ENCODE results near the gene LLCFC1.

Gene LLCFC1

DNA sequence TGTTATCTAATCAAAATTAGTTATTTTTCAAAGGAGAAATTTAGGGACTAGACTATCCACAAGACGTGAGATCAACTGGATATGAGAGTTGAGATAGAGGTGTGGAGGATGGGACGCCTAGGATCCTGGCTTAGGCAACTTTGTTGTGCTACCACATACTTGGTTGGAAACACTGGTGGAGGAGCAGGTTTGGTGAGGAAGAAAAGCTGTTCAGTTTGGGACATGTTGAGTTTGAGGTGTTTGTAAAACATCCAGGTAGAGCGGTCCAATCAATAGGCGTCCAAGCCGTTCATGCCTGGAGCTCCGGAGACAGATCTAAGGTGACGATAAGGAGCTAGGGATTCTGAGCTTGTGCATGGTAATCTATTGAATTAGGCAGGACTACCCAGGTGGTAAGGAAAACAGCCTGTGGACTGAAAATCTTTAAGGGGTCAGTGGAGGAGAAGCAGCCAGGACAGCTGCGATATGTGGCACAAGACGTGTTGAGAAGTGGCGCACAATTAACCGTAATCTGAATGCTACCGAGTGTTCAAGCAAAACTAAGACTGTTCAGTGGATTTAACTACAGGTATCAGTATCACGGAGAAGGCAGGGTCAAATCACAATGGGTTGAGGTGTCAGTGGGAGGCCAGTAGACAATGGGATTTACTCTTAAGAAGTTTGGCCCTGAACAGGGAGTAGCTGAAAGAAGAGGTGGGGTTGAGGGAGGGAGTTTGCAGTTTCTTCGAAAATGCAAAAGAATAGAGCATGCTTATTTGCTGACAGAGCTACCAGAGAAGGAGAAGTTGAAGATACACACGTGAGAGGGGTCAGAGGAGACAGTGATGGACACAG, 37.6 kb upstream of the LLCFC1 start:
- no peaks in the 10 kb centered on the region for H3K79me2 ChIP-seq (ENCODE audit: low read length)
- TF ChIP-seq, protein P1, sequence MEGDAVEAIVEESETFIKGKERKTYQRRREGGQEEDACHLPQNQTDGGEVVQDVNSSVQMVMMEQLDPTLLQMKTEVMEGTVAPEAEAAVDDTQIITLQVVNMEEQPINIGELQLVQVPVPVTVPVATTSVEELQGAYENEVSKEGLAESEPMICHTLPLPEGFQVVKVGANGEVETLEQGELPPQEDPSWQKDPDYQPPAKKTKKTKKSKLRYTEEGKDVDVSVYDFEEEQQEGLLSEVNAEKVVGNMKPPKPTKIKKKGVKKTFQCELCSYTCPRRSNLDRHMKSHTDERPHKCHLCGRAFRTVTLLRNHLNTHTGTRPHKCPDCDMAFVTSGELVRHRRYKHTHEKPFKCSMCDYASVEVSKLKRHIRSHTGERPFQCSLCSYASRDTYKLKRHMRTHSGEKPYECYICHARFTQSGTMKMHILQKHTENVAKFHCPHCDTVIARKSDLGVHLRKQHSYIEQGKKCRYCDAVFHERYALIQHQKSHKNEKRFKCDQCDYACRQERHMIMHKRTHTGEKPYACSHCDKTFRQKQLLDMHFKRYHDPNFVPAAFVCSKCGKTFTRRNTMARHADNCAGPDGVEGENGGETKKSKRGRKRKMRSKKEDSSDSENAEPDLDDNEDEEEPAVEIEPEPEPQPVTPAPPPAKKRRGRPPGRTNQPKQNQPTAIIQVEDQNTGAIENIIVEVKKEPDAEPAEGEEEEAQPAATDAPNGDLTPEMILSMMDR (IDR thresholded peaks at IDR 0.05; ENCODE audit: low read length) = no peak
- TF ChIP-seq EZH2 (optimal IDR thresholded peaks at IDR 0.05; ENCODE audit: low read depth, low read length) (no peak), EZH2phosphoT487 (IDR thresholded peaks at IDR 0.05; ENCODE audit: low read length) (no peak)
- H4K20me1 ChIP-seq (ENCODE audit: insufficient read depth, low read length) = no peaks in the 10 kb centered on the region
- no peaks in the 10 kb centered on the region for H3K9me2 ChIP-seq (replicated peaks; ENCODE audit: insufficient read depth, low read length)
- no peak for DNase-seq
- no peaks in the 10 kb centered on the region for H3K9me3 ChIP-seq (replicated peaks; ENCODE audit: insufficient read depth, low read length)
- H3K4me1 ChIP-seq (ENCODE audit: low read length) = 0 out of 2 replicates have a peak, but pooled peaks cover under 1% of the 10 kb centered on the region
- no peaks in the 10 kb centered on the region for H3K36me3 ChIP-seq (replicated peaks; ENCODE audit: insufficient read depth, low read length)
- no peak overlapping the region for H3K4me3 ChIP-seq (ENCODE audit: low read length)
- H3K4me2 ChIP-seq (ENCODE audit: low read depth, low read length) = no peak overlapping the region
- H3F3A ChIP-seq (ENCODE audit: insufficient read depth, low read length) = no peaks in the 10 kb centered on the region
- H3K27me3 ChIP-seq (replicated peaks; ENCODE audit: insufficient read depth, low read length) = no peaks in the 10 kb centered on the region
- no peak overlapping the region for H2AFZ ChIP-seq (ENCODE audit: low read length)
- H3K9ac ChIP-seq (ENCODE audit: low read length) = no peak overlapping the region
- no peak overlapping the region for H3K27ac ChIP-seq (ENCODE audit: low read length)

- DNase-seq = no peak
- Histone ChIP-seq H3F3A (ENCODE audit: insufficient read depth, low read length) (no peaks in the 10 kb centered on the region), H3K4me1 (ENCODE audit: low read length) (0 out of 2 replicates have a peak, but pooled peaks cover 8% of the 10 kb centered on the region), H3K79me2 (ENCODE audit: low read length) (no peaks in the 10 kb centered on the region), H3K9ac (ENCODE audit: low read length) (no peak overlapping the region), H3K9me2 (replicated peaks; ENCODE audit: insufficient read depth, low read length) (no peaks in the 10 kb centered on the region), H3K27me3 (replicated peaks; ENCODE audit: insufficient read depth, low read length) (no peaks in the 10 kb centered on the region), H3K9me3 (replicated peaks; ENCODE audit: insufficient read depth, low read length) (no peaks in the 10 kb centered on the region), H3K4me2 (ENCODE audit: low read depth, low read length) (no peak overlapping the region), H3K4me3 (ENCODE audit: low read length) (no peak overlapping the region), H2AFZ (ENCODE audit: low read length) (no peak overlapping the region), H4K20me1 (ENCODE audit: insufficient read depth, low read length) (no peaks in the 10 kb centered on the region), H3K36me3 (replicated peaks; ENCODE audit: insufficient read depth, low read length) (no peaks in the 10 kb centered on the region), H3K27ac (ENCODE audit: low read length) (no peak overlapping the region)
- no peak for TF ChIP-seq EZH2 (optimal IDR thresholded peaks at IDR 0.05; ENCODE audit: low read depth, low read length)
Observed at GRCh38 chr7:142904128-142904527, 35.2 kb upstream of the LLCFC1 start.

GRCh38 chr7:142905759-142906158, 33.5 kb upstream of the LLCFC1 start:
- no peaks in the 10 kb centered on the region for H3K9me2 ChIP-seq (replicated peaks; ENCODE audit: insufficient read depth, low read length)
- H3K36me3 ChIP-seq (replicated peaks; ENCODE audit: insufficient read depth, low read length) = no peaks in the 10 kb centered on the region
- no peak overlapping the region for H3K4me2 ChIP-seq (ENCODE audit: low read depth, low read length)
- H2AFZ ChIP-seq (ENCODE audit: low read length) = no peak overlapping the region
- DNase-seq = no peak
- TF ChIP-seq EZH2phosphoT487 (IDR thresholded peaks at IDR 0.05; ENCODE audit: low read length) (no peak), EZH2 (optimal IDR thresholded peaks at IDR 0.05; ENCODE audit: low read depth, low read length) (no peak)
- TF ChIP-seq, protein P1 (IDR thresholded peaks at IDR 0.05; ENCODE audit: low read length) = no peak
- no peaks in the 10 kb centered on the region for H3F3A ChIP-seq (ENCODE audit: insufficient read depth, low read length)
- H3K27me3 ChIP-seq (replicated peaks; ENCODE audit: insufficient read depth, low read length) = no peaks in the 10 kb centered on the region
- H3K4me3 ChIP-seq (ENCODE audit: low read length) = no peak overlapping the region
- 0 out of 2 replicates have a peak, but pooled peaks cover 8% of the 10 kb centered on the region for H3K4me1 ChIP-seq (ENCODE audit: low read length)
- no peaks in the 10 kb centered on the region for H3K79me2 ChIP-seq (ENCODE audit: low read length)
- H4K20me1 ChIP-seq (ENCODE audit: insufficient read depth, low read length) = no peaks in the 10 kb centered on the region
- H3K9ac ChIP-seq (ENCODE audit: low read length) = no peak overlapping the region
- no peaks in the 10 kb centered on the region for H3K9me3 ChIP-seq (replicated peaks; ENCODE audit: insufficient read depth, low read length)
- H3K27ac ChIP-seq (ENCODE audit: low read length) = no peak overlapping the region

- Histone ChIP-seq H3K9me3 (replicated peaks; ENCODE audit: insufficient read depth, low read length) (no peaks in the 10 kb centered on the region), H3F3A (ENCODE audit: insufficient read depth, low read length) (no peaks in the 10 kb centered on the region), H3K36me3 (replicated peaks; ENCODE audit: insufficient read depth, low read length) (no peaks in the 10 kb centered on the region), H2AFZ (ENCODE audit: low read length) (no peak overlapping the region), H3K27me3 (replicated peaks; ENCODE audit: insufficient read depth, low read length) (no peaks in the 10 kb centered on the region), H3K4me3 (ENCODE audit: low read length) (no peak overlapping the region), H3K79me2 (ENCODE audit: low read length) (no peaks in the 10 kb centered on the region), H4K20me1 (ENCODE audit: insufficient read depth, low read length) (no peaks in the 10 kb centered on the region), H3K9me2 (replicated peaks; ENCODE audit: insufficient read depth, low read length) (no peaks in the 10 kb centered on the region), H3K27ac (ENCODE audit: low read length) (no peak overlapping the region), H3K4me1 (ENCODE audit: low read length) (0 out of 2 replicates have a peak, but pooled peaks cover 8% of the 10 kb centered on the region), H3K9ac (ENCODE audit: low read length) (no peak overlapping the region), H3K4me2 (ENCODE audit: low read depth, low read length) (no peak overlapping the region)
- TF ChIP-seq, protein P1 (IDR thresholded peaks at IDR 0.05; ENCODE audit: low read length) = no peak
- TF ChIP-seq EZH2 (optimal IDR thresholded peaks at IDR 0.05; ENCODE audit: low read depth, low read length) (no peak), EZH2phosphoT487 (IDR thresholded peaks at IDR 0.05; ENCODE audit: low read length) (no peak)
- peak; percentile 74 for DNase-seq
Observed at GRCh38 chr7:142906643-142907042, 32.6 kb upstream of the LLCFC1 start.

All from MM.1S (cell line).